ENCODE data around the gene SLC9A9. TPM values are rescaled to one million over a fixed set of nuclear protein-coding genes. Genes with fewer than 3 reads are reported as not detected.

The SLC9A9 gene
- total RNA-seq, 8 experiments from 2014 or later, result 0.29 to 11.3 (median 5.9) TPM

GRCh38 chr3:143668385-143668784, 179.9 kb downstream of the SLC9A9 start:
- no peak for ATAC-seq (replicated peaks in 6 of 8)
- Histone ChIP-seq H3K4me3 (no peak overlapping the region), H3K4me1 (replicated peaks in 1 of 2) (peaks cover 0 to 7% of the 10 kb centered on the region in 2 donors), H3K27ac (no peak overlapping the region)
- in situ Hi-C loops (cut with MboI; ENCODE audit: low pct_unique_long_range_greater_than_20kb in 2 of 9, low sequenced_read_pairs in 9 of 9, unreplicated experiment in 9 of 9), result no loop called here
- 57 to 100% (median 90%) methylated on average over 1 to 4 of the region's 5 CpGs; no CpG with 5 or more reads in 1 of the 10 experiments for WGBS, 10 experiments

GRCh38 chr3:143661677-143662076, 186.6 kb downstream of the SLC9A9 start:
- in situ Hi-C loops (cut with MboI; ENCODE audit: low pct_unique_long_range_greater_than_20kb in 2 of 9, low sequenced_read_pairs in 9 of 9, unreplicated experiment in 9 of 9), result no loop called here

GRCh38 chr3:143658861-143659260, 189.4 kb downstream of the SLC9A9 start:
- WGBS, 10 experiments, result 13 to 100% (median 84%) methylated on average over 1 to 2 of the region's 2 CpGs; no CpG with 5 or more reads in 1 of the 10 experiments
- in situ Hi-C loops (cut with MboI; ENCODE audit: low pct_unique_long_range_greater_than_20kb in 2 of 9, low sequenced_read_pairs in 9 of 9, unreplicated experiment in 9 of 9), result no loop called here
- ATAC-seq (replicated peaks in 6 of 8), result peak in 1 of 8 experiments; percentile 36

More at GRCh38 chr3:143661677-143662076, 186.6 kb downstream of the SLC9A9 start:
- H3K4me3 ChIP-seq, result no peak overlapping the region
- WGBS, 10 experiments, result 8 to 92% (median 85%) methylated on average over 1 to 3 of the region's 3 CpGs; no CpG with 5 or more reads in 1 of the 10 experiments
- no peak overlapping the region for H3K27ac ChIP-seq
- H3K4me1 ChIP-seq (replicated peaks in 1 of 2), result peaks cover 0 to 8% of the 10 kb centered on the region in 2 donors
- ATAC-seq (replicated peaks in 6 of 8), result no peak

GRCh38 chr3:143658116-143658515, 190.2 kb downstream of the SLC9A9 start:
- Histone ChIP-seq H3K27ac (no peak overlapping the region), H3K4me1 (replicated peaks in 1 of 2) (peaks cover 0 to 9% of the 10 kb centered on the region in 2 donors), H3K4me3 (no peak overlapping the region)
- WGBS, 10 experiments, result 78 to 100% (median 100%) methylated on average over 1 of the region's 1 CpG; no CpG with 5 or more reads in 5 of the 10 experiments
- ATAC-seq (replicated peaks in 6 of 8), result no peak
- in situ Hi-C loops (cut with MboI; ENCODE audit: low pct_unique_long_range_greater_than_20kb in 2 of 9, low sequenced_read_pairs in 9 of 9, unreplicated experiment in 9 of 9), result no loop called here

More at GRCh38 chr3:143658861-143659260, 189.4 kb downstream of the SLC9A9 start:
- Histone ChIP-seq H3K4me1 (replicated peaks in 1 of 2) (peaks cover 0 to 9% of the 10 kb centered on the region in 2 donors), H3K4me3 (no peak overlapping the region), H3K27ac (no peak overlapping the region)

- in situ Hi-C loops (cut with MboI; ENCODE audit: low pct_unique_long_range_greater_than_20kb in 2 of 9, low sequenced_read_pairs in 9 of 9, unreplicated experiment in 9 of 9), result no loop called here
- peaks cover 0 to 9% of the 10 kb centered on the region in 2 donors for H3K4me1 ChIP-seq (replicated peaks in 1 of 2)
- H3K4me3 ChIP-seq, result no peak overlapping the region
- no peak overlapping the region for H3K27ac ChIP-seq
- peak in 3 of 8 experiments; percentile 52 to 61 (median 61) for ATAC-seq (replicated peaks in 6 of 8)
Measured at GRCh38 chr3:143657391-143657790, 190.9 kb downstream of the SLC9A9 start.

DNA sequence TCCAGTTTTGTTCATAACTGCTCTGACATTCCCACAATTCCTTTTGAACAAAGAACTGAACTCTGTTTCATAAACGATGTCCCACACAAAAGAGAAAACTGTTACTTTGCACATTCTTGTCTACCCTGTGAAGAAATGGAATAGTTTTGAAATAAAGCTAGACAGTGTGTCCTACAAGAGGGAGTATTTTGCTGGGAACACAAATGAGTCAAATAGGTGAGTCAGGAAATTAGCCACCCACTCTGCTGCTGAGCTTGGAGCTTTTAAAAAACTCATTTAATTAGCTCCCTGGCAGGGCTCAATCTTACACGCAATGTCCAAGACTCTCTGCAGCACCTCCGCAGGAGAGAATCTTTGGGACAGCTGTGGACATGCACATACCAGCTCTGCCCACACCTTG, 193.4 kb downstream of the SLC9A9 start:
- peaks cover 0 to 9% of the 10 kb centered on the region in 2 donors for H3K4me1 ChIP-seq (replicated peaks in 1 of 2)
- in situ Hi-C loops (cut with MboI; ENCODE audit: low pct_unique_long_range_greater_than_20kb in 2 of 9, low sequenced_read_pairs in 9 of 9, unreplicated experiment in 9 of 9), result no loop called here
- no peak overlapping the region for H3K27ac ChIP-seq
- WGBS, 10 experiments, result 0 to 67% (median 49%) methylated on average over 1 to 3 of the region's 3 CpGs; no CpG with 5 or more reads in 4 of the 10 experiments
- H3K4me3 ChIP-seq, result no peak overlapping the region
- no peak for ATAC-seq (replicated peaks in 6 of 8)

DNA sequence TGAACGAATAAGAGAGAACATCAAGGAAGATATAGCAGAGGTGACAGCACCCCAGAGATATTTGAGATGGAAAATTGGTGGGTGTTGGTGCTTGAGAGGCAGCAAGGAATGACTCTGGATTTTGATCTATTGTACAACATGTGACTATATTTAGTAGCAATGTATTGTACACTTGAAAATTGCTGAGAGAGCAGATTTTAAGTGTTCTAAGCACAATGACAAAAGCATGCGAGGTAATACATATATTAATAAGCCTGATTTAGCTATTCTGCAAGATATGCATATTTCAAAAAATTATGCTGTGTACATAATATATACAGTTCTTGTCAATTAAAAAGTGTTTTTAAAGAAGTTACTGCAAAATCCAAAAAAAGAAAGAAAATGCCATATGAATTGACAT, 194.3 kb downstream of the SLC9A9 start:
- in situ Hi-C loops (cut with MboI; ENCODE audit: low pct_unique_long_range_greater_than_20kb in 2 of 9, low sequenced_read_pairs in 9 of 9, unreplicated experiment in 9 of 9), result no loop called here
- no peak for ATAC-seq (replicated peaks in 6 of 8)
- H3K4me1 ChIP-seq (replicated peaks in 1 of 2), result peaks cover 0 to 9% of the 10 kb centered on the region in 2 donors
- H3K4me3 ChIP-seq, result no peak overlapping the region
- H3K27ac ChIP-seq, result no peak overlapping the region
- 50 to 100% (median 98%) methylated on average over 1 to 2 of the region's 2 CpGs for WGBS, 10 experiments

- 81 to 100% (median 94%) methylated on average over 1 to 2 of the region's 2 CpGs for WGBS, 10 experiments
- Histone ChIP-seq H3K4me1 (replicated peaks in 1 of 2) (peaks cover 0 to 9% of the 10 kb centered on the region in 2 donors), H3K27ac (no peak overlapping the region), H3K4me3 (no peak overlapping the region)
- ATAC-seq (replicated peaks in 6 of 8), result no peak
- in situ Hi-C loops (cut with MboI; ENCODE audit: low pct_unique_long_range_greater_than_20kb in 2 of 9, low sequenced_read_pairs in 9 of 9, unreplicated experiment in 9 of 9), result no loop called here
Measured at GRCh38 chr3:143653493-143653892, 194.8 kb downstream of the SLC9A9 start.

DNA sequence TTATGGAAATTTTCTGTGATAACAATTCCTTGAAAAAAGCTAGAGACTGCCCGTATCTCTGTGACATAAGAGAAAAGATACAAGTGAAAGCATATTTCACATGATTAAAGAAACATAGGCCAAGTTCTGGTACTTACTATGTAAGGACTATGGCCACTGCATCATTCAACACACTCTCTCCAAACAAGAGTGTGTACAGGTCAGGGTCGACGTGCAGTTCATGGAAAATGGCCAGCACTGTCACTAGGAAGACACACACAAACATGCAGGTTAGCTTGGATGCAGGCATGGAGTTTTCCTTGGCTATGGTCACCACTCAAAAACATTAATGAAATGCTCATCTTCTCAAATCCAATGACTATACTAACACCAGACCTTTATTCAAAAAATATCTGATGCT, 196.2 kb downstream of the SLC9A9 start:
- no peak for ATAC-seq (replicated peaks in 6 of 8)
- H3K27ac ChIP-seq, result no peak overlapping the region
- in situ Hi-C loops (cut with MboI; ENCODE audit: low pct_unique_long_range_greater_than_20kb in 2 of 9, low sequenced_read_pairs in 9 of 9, unreplicated experiment in 9 of 9), result no loop called here
- H3K4me1 ChIP-seq (replicated peaks in 1 of 2), result peaks cover 0 to 5% of the 10 kb centered on the region in 2 donors
- 76 to 100% (median 95%) methylated on average over 1 to 3 of the region's 3 CpGs; no CpG with 5 or more reads in 2 of the 10 experiments for WGBS, 10 experiments
- H3K4me3 ChIP-seq, result no peak overlapping the region

DNA sequence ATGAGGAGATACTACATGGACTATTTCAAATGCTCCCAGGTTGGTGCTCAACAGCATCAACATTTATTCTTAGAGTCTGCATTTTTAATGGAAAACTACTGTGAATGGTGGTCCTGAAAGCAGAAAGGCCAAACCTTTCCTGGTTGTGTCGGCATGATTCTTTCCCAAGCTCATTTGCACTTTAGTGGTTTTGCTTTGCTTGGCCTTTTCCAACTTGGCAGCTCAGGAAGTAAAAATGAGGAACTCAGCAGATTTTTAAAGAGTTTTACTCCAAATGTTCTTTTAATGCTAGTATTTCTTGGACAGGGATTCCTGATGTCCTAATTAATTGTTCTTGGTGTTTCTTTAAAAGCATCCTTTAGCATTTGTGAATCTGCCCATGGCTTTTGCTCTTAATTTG, 197.4 kb downstream of the SLC9A9 start:
- ATAC-seq (replicated peaks in 6 of 8), result no peak
- H3K27ac ChIP-seq, result no peak overlapping the region
- H3K4me3 ChIP-seq, result no peak overlapping the region
- no peaks in the 10 kb centered on the region for H3K4me1 ChIP-seq (replicated peaks in 1 of 2)
- WGBS, 10 experiments, result 17 to 100% (median 71%) methylated on average over 1 of the region's 1 CpG; no CpG with 5 or more reads in 4 of the 10 experiments
- in situ Hi-C loops (cut with MboI; ENCODE audit: low pct_unique_long_range_greater_than_20kb in 2 of 9, low sequenced_read_pairs in 9 of 9, unreplicated experiment in 9 of 9), result no loop called here

- in situ Hi-C loops (cut with MboI; ENCODE audit: low pct_unique_long_range_greater_than_20kb in 2 of 9, low sequenced_read_pairs in 9 of 9, unreplicated experiment in 9 of 9), result no loop called here
- WGBS, 10 experiments, result 85 to 100% (median 94%) methylated on average over 1 to 2 of the region's 2 CpGs; no CpG with 5 or more reads in 2 of the 10 experiments
- Histone ChIP-seq H3K27ac (no peak overlapping the region), H3K4me3 (no peak overlapping the region), H3K4me1 (replicated peaks in 1 of 2) (no peaks in the 10 kb centered on the region)
- no peak for ATAC-seq (replicated peaks in 6 of 8)
Measured at GRCh38 chr3:143650120-143650519, 198.1 kb downstream of the SLC9A9 start.

- ATAC-seq (replicated peaks in 6 of 8), result no peak
- in situ Hi-C loops (cut with MboI; ENCODE audit: low pct_unique_long_range_greater_than_20kb in 2 of 9, low sequenced_read_pairs in 9 of 9, unreplicated experiment in 9 of 9), result loop anchor here in 2 of 9 experiments (25.0 kb wide), 2 partner anchors 311 to 561 kb away; no protein-coding TSS in a partner anchor
- H3K4me1 ChIP-seq (replicated peaks in 1 of 2), result peaks cover 6 to 7% of the 10 kb centered on the region in 2 donors
- H3K4me3 ChIP-seq, result no peak overlapping the region
- H3K27ac ChIP-seq, result no peak overlapping the region
- 58 to 100% (median 90%) methylated on average over 2 to 7 of the region's 7 CpGs; no CpG with 5 or more reads in 1 of the 10 experiments for WGBS, 10 experiments
Measured at GRCh38 chr3:143648708-143649107, 199.6 kb downstream of the SLC9A9 start.

DNA sequence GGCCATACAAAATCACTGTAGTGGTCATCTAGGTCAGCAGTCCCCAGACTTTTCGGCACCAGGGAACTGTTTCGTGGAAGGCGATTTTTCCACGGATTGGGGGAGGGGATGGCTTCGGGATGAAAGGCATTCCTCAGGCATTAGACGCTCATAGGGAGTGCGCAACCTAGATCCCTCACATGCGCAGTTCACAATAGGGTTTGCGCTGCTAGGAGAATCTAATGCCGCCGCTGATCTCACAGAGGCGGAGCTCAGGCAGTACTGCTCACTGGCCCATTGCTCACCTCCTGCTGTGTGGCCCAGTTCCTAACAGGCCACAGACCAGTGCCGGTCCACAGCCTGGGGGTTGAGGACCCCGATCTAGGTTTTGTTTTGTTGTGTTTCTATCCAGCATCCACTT, 200.1 kb downstream of the SLC9A9 start:
- ATAC-seq (replicated peaks in 6 of 8), result no peak
- H3K27ac ChIP-seq, result no peak overlapping the region
- H3K4me3 ChIP-seq, result no peak overlapping the region
- 87 to 100% (median 96%) methylated on average over 1 to 14 of the region's 14 CpGs; no CpG with 5 or more reads in 1 of the 10 experiments for WGBS, 10 experiments
- in situ Hi-C loops (cut with MboI; ENCODE audit: low pct_unique_long_range_greater_than_20kb in 2 of 9, low sequenced_read_pairs in 9 of 9, unreplicated experiment in 9 of 9), result loop anchor here in 2 of 9 experiments (25.0 kb wide), 2 partner anchors 311 to 561 kb away; no protein-coding TSS in a partner anchor
- peaks cover 6 to 7% of the 10 kb centered on the region in 2 donors for H3K4me1 ChIP-seq (replicated peaks in 1 of 2)

All from motor neuron (in vitro differentiated cells).